ENCODE data around the gene CARF. TPM values are rescaled to one million over a fixed set of nuclear protein-coding genes. Genes with fewer than 3 reads are reported as not detected.
"Not testable (repeated sequence)": the region's sequence is repeated elsewhere in the genome, so short reads cannot be mapped to it uniquely, and the experiment has no call there.

The CARF gene
- total RNA-seq, 1 donor from 2014 or later: 12.0 TPM

GRCh38 chr2:202982779-202983491 is 70.9 kb downstream of the CARF start:
- intact Hi-C loops (cut with micrococcal nuclease): no loop called here
- POLR2A ChIA-PET: no interaction called here
- CTCF ChIA-PET: no interaction called here
- TF ChIP-seq CTCF (IDR thresholded peaks at IDR 0.05): no peak
- no peaks in the 10 kb centered on the region for H3K4me1 Mint-ChIP-seq
- ATAC-seq (ENCODE audit: low read depth) (no peak), DNase-seq (no peak)
- no peak overlapping the region for H3K4me3 Mint-ChIP-seq
- peaks cover 34% of the 10 kb centered on the region for H3K36me3 Mint-ChIP-seq (ENCODE audit: low read depth)
- no peaks in the 10 kb centered on the region for H3K27me3 Mint-ChIP-seq
- no peak overlapping the region for H3K27ac Mint-ChIP-seq
- H3K9me3 Mint-ChIP-seq: no peaks in the 10 kb centered on the region

GRCh38 chr2:202989749-202990148 is 77.7 kb downstream of the CARF start:
- H3K36me3 Mint-ChIP-seq (ENCODE audit: low read depth): no peaks in the 10 kb centered on the region
- no peak overlapping the region for H3K27ac Mint-ChIP-seq
- no peak overlapping the region for H3K4me3 Mint-ChIP-seq
- H3K9me3 Mint-ChIP-seq: no peaks in the 10 kb centered on the region
- ATAC-seq (ENCODE audit: low read depth) (no peak), DNase-seq (no peak)
- CTCF ChIA-PET: no interaction called here
- intact Hi-C loops (cut with micrococcal nuclease): no loop called here
- no peaks in the 10 kb centered on the region for H3K27me3 Mint-ChIP-seq
- POLR2A ChIA-PET: no interaction called here
- TF ChIP-seq CTCF (IDR thresholded peaks at IDR 0.05): no peak
- H3K4me1 Mint-ChIP-seq: no peaks in the 10 kb centered on the region

GRCh38 chr2:202990501-202990900 is 78.4 kb downstream of the CARF start:
- Mint-ChIP-seq H3K9me3 (no peaks in the 10 kb centered on the region), H3K36me3 (ENCODE audit: low read depth) (no peaks in the 10 kb centered on the region), H3K4me1 (no peaks in the 10 kb centered on the region), H3K27me3 (no peaks in the 10 kb centered on the region), H3K4me3 (no peak overlapping the region), H3K27ac (no peak overlapping the region)
- no peak for TF ChIP-seq CTCF (IDR thresholded peaks at IDR 0.05)
- POLR2A ChIA-PET: no interaction called here
- CTCF ChIA-PET: no interaction called here
- intact Hi-C loops (cut with micrococcal nuclease): no loop called here
- ATAC-seq (ENCODE audit: low read depth) (no peak), DNase-seq (no peak)

- ATAC-seq (ENCODE audit: low read depth): not testable (repeated sequence)
Observed at GRCh38 chr2:202997113-202997512, 85.0 kb downstream of the CARF start.

GRCh38 chr2:203002054-203002821 is 90.2 kb downstream of the CARF start:
- Mint-ChIP-seq H3K36me3 (ENCODE audit: low read depth) (no peaks in the 10 kb centered on the region), H3K4me3 (no peak overlapping the region), H3K4me1 (no peaks in the 10 kb centered on the region), H3K9me3 (no peaks in the 10 kb centered on the region), H3K27me3 (no peaks in the 10 kb centered on the region), H3K27ac (no peak overlapping the region)
- POLR2A ChIA-PET: no interaction called here
- no peak for ATAC-seq (ENCODE audit: low read depth)
- DNase-seq: no peak
- CTCF ChIA-PET: no interaction called here
- intact Hi-C loops (cut with micrococcal nuclease): no loop called here
- TF ChIP-seq CTCF (IDR thresholded peaks at IDR 0.05): no peak

More at GRCh38 chr2:202997113-202997512, 85.0 kb downstream of the CARF start:
- intact Hi-C loops (cut with micrococcal nuclease); H3K27ac Mint-ChIP-seq; H3K4me3 Mint-ChIP-seq; H3K36me3 Mint-ChIP-seq (ENCODE audit: low read depth); H3K27me3 Mint-ChIP-seq; CTCF ChIA-PET; H3K4me1 Mint-ChIP-seq; H3K9me3 Mint-ChIP-seq; POLR2A ChIA-PET; DNase-seq: not testable (repeated sequence)
